A549 (cell line): Measurements from ENCODE around the gene SCN4B. TPM values are rescaled to one million over a fixed set of nuclear protein-coding genes. Genes with fewer than 3 reads are reported as not detected.

ENCODE experiments used
- ATAC-seq, 2 experiments: fragments of 200-7000 bp in 1 of 2; fragments of >200 bp in 1 of 2; cut with Nextera tagmentation in 1 of 2; cut with Tn5 transposase in 1 of 2; 3 replicates each; pipeline versions ENCODE4 v1.8.0 to v1.9.1; 2018 to 2020; ENCODE audit warnings: mild to moderate bottlenecking in 1 of 2, moderate library complexity in 1 of 2
- CTCF ChIA-PET: fragments of 300-600 bp; sonication (Branson Sonifier 250); formaldehyde crosslinking; extraction: SDS; loops from one replicate; lab custom pipeline; 2021; ENCODE audit warnings: antibody characterized with exemption, inconsistent platforms; lab: Yijun Ruan, JAX
- POLR2A ChIA-PET: fragments of 350-600 bp; formaldehyde crosslinking; extraction: SDS; loops from one replicate; lab custom pipeline; 2021; ENCODE audit warnings: antibody characterized with exemption, inconsistent platforms; lab: Yijun Ruan, JAX
- DNase-seq, 2 experiments: peaks; one replicate each; pipeline versions ENCODE4 v3.0.0 to v3.0.0-alpha.2; 2011 to 2016; ENCODE audit warnings: low read depth in 1 of 2, low spot score in 1 of 2
- FAIRE-seq: peaks from 2 replicates; lab custom pipeline; 2011; peaks lifted over from hg19 to GRCh38; lab: Jason Lieb, UNC
- H3K27ac ChIP-seq, 2 experiments: fragments of >200 bp; sonication (Bioruptor Twin); formaldehyde crosslinking; 3 replicates each; pipeline ENCODE4 v1.5.1; 2016 to 2017
- H3K4me1 ChIP-seq: fragments of >200 bp; sonication (Bioruptor Twin); formaldehyde crosslinking; 3 replicates; pipeline ENCODE4 v1.6.1; 2016
- H3K4me2 ChIP-seq: fragments of >200 bp; sonication (Bioruptor Twin); formaldehyde crosslinking; 3 replicates; pipeline ENCODE4 v1.6.1; 2016
- H3K4me3 ChIP-seq: fragments of >200 bp; sonication (Bioruptor Twin); formaldehyde crosslinking; 3 replicates; pipeline ENCODE4 v1.5.1; 2016
- H3K9me3 ChIP-seq: fragments of >200 bp; sonication (Bioruptor Twin); formaldehyde crosslinking; 3 replicates; pipeline ENCODE4 v1.6.1; 2016
- BHLHE40 ChIP-seq: IDR thresholded peaks from 2 replicates; pipeline ENCODE4 v1.6.1; 2012; ENCODE audit warnings: low read depth, low read length, inconsistent platforms
- CBX8 ChIP-seq: fragments of 200-600 bp; sonication (generic); IDR thresholded peaks from 2 replicates; pipeline ENCODE4 v1.6.1; 2016
- CEBPB ChIP-seq, 2 experiments: fragments of >200 bp in 1 of 2; sonication (Bioruptor Twin) in 1 of 2; formaldehyde crosslinking in 1 of 2; IDR thresholded peaks; 2 replicates each; pipeline ENCODE4 v1.6.1; 2012 to 2016
- CHD4 ChIP-seq: fragments of 200-600 bp; sonication (generic); IDR thresholded peaks from 2 replicates; pipeline ENCODE4 v1.6.1; 2016; ENCODE audit warnings: antibody characterized with exemption, mild to moderate bottlenecking, borderline replicate concordance
- EHMT2 ChIP-seq: fragments of 200-600 bp; sonication (generic); IDR thresholded peaks from 2 replicates; pipeline ENCODE4 v1.6.1; 2016; ENCODE audit warnings: antibody characterized with exemption, low read depth, mild to moderate bottlenecking, moderate library complexity
- ELK1 ChIP-seq: fragments of 150-350 bp; IDR thresholded peaks from 2 replicates; pipeline ENCODE4 v1.6.1; 2014; ENCODE audit warnings: low read depth, mild to moderate bottlenecking, low read length
- EP300 ChIP-seq, 2 experiments: fragments of >200 bp; sonication (Bioruptor Twin); formaldehyde crosslinking; IDR thresholded peaks; 2 replicates in 1 of 2; 3 replicates in 1 of 2; pipeline ENCODE4 v1.6.1; 2016 to 2017
- FOSB ChIP-seq: fragments of 250-450 bp; sonication (Bioruptor Pico); IDR thresholded peaks from 2 replicates; pipeline ENCODE4 v1.5.0; 2020; ENCODE audit warnings: mild to moderate bottlenecking, moderate library complexity
- HEYL ChIP-seq: fragments of 250-450 bp; sonication (Bioruptor Pico); IDR thresholded peaks from 2 replicates; pipeline ENCODE4 v1.8.0; 2021; ENCODE audit warnings: mild to moderate bottlenecking, moderate library complexity
- HOXA7 ChIP-seq: fragments of 250-450 bp; sonication (Bioruptor Pico); IDR thresholded peaks from 2 replicates; pipeline ENCODE4 v1.5.0; 2020; ENCODE audit warnings: mild to moderate bottlenecking, moderate library complexity
- JUN ChIP-seq, 2 experiments: fragments of >200 bp; sonication (Bioruptor Twin); formaldehyde crosslinking; IDR thresholded peaks; 2 replicates in 1 of 2; 3 replicates in 1 of 2; pipeline ENCODE4 v1.6.1; 2016 to 2017
- MAZ ChIP-seq: fragments of 150-350 bp; IDR thresholded peaks from 2 replicates; pipeline ENCODE4 v1.6.1; 2014; ENCODE audit warnings: antibody characterized with exemption, low read depth, low read length, borderline replicate concordance
- PBX3 ChIP-seq: IDR thresholded peaks from 2 replicates; pipeline ENCODE4 v1.6.1; 2012
- POLR2A ChIP-seq: IDR thresholded peaks from 2 replicates; pipeline ENCODE4 v1.6.1; 2012; ENCODE audit warnings: mild to moderate bottlenecking, low read length
- RAD21 ChIP-seq, 2 experiments: fragments of >200 bp in 1 of 2; sonication (Bioruptor Twin) in 1 of 2; formaldehyde crosslinking in 1 of 2; IDR thresholded peaks in 1 of 2; conservative IDR thresholded peaks in 1 of 2; 2 replicates in 1 of 2; 3 replicates in 1 of 2; pipeline ENCODE4 v1.6.1; 2012 to 2018; ENCODE audit warnings: inconsistent platforms in 1 of 2
- RCOR1 ChIP-seq: fragments of 150-350 bp; IDR thresholded peaks from 2 replicates; pipeline ENCODE4 v1.6.1; 2014; ENCODE audit warnings: antibody characterized with exemption, low read length, low read depth
- RFX5 ChIP-seq: fragments of 450-650 bp; IDR thresholded peaks from 2 replicates; pipeline ENCODE4 v1.7.1; 2014; ENCODE audit warnings: antibody characterized with exemption, mild to moderate bottlenecking, moderate library complexity
- RNF2 ChIP-seq: fragments of 200-600 bp; sonication (generic); IDR thresholded peaks from 2 replicates; pipeline ENCODE4 v1.6.1; 2016; ENCODE audit warnings: low read depth, mild to moderate bottlenecking, antibody characterized with exemption, moderate library complexity, borderline replicate concordance
- SREBF2 ChIP-seq: fragments of 450-650 bp; IDR thresholded peaks from 2 replicates; pipeline ENCODE4 v1.6.1; 2014; ENCODE audit warnings: mild to moderate bottlenecking, moderate library complexity
- TP53 ChIP-seq: fragments of 250-450 bp; sonication (Bioruptor Pico); IDR thresholded peaks from 2 replicates; pipeline ENCODE4 v1.5.0; 2021; ENCODE audit warnings: mild to moderate bottlenecking, moderate library complexity
- ZFP36 ChIP-seq: fragments of 450-650 bp; IDR thresholded peaks from 2 replicates; pipeline ENCODE4 v1.6.1; 2014; ENCODE audit warnings: borderline replicate concordance; ENCODE audit not compliant: partially characterized antibody
- ZNF302 ChIP-seq: fragments of 250-450 bp; sonication (Bioruptor Pico); IDR thresholded peaks from 2 replicates; pipeline ENCODE4 v1.9.0; 2021; ENCODE audit warnings: inconsistent platforms, mild to moderate bottlenecking, moderate library complexity
- WGBS: methylation state at CpG from one replicate; pipeline ENCODE4 v1.1.6; 2017; ENCODE audit errors: missing lambda C conversion rate; 5-methylcytosine and 5-hydroxymethylcytosine counted together
- polyA plus RNA-seq, 4 experiments: library from polyadenylated mRNA; depleted of rRNA in 3 of 4; stranded (reverse); fragments of >200 nt; fragmentation: RNase III in 1 of 4; extraction: RNeasy Plus Mini Kit Qiagen cat#74134 plus additional on column Dnase treatment in 1 of 4; gene quantifications; 2 replicates in 3 of 4; 3 replicates in 1 of 4; pipeline ENCODE4 v1.2.3, GENCODE V29; 2011 to 2017
- TF ChIP-seq, protein P1 (sequence below): fragments of >200 bp; sonication (Bioruptor Twin); formaldehyde crosslinking; IDR thresholded peaks from 2 replicates; pipeline ENCODE4 v1.6.1; 2016
- TF ChIP-seq, protein P2 (sequence below): fragments of 250-450 bp; sonication (Bioruptor Pico); IDR thresholded peaks from 2 replicates; pipeline ENCODE4 v1.5.0; 2021; ENCODE audit warnings: mild to moderate bottlenecking, moderate library complexity, borderline replicate concordance
- TF ChIP-seq, protein P3 (sequence below): fragments of >200 bp; sonication (Bioruptor Twin); formaldehyde crosslinking; IDR thresholded peaks from 3 replicates; pipeline ENCODE4 v1.6.1; 2016

Gene SCN4B
- polyA plus RNA-seq, 2 of the 4 experiments (the other 2 are of a cell fraction), result 0.12 TPM; not detected in 1

GRCh38 chr11:118154641-118155040 lies 2.0 kb upstream of the SCN4B start (continued):
- TF ChIP-seq, protein P1, sequence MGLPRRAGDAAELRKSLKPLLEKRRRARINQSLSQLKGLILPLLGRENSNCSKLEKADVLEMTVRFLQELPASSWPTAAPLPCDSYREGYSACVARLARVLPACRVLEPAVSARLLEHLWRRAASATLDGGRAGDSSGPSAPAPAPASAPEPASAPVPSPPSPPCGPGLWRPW, result no peak
- TF ChIP-seq, all 56 proteins: peak for 0

GRCh38 chr11:118153976-118154375 lies 1.4 kb upstream of the SCN4B start:
- TF ChIP-seq RAD21 (conservative IDR thresholded peaks at IDR 0.05 in 1 of 2, IDR thresholded peaks at IDR 0.05 in 1 of 2), result no peak
- no peak for TF ChIP-seq POLR2A
- TF ChIP-seq HEYL (CRISPR knock-in tag), result no peak
- TF ChIP-seq, protein P2, sequence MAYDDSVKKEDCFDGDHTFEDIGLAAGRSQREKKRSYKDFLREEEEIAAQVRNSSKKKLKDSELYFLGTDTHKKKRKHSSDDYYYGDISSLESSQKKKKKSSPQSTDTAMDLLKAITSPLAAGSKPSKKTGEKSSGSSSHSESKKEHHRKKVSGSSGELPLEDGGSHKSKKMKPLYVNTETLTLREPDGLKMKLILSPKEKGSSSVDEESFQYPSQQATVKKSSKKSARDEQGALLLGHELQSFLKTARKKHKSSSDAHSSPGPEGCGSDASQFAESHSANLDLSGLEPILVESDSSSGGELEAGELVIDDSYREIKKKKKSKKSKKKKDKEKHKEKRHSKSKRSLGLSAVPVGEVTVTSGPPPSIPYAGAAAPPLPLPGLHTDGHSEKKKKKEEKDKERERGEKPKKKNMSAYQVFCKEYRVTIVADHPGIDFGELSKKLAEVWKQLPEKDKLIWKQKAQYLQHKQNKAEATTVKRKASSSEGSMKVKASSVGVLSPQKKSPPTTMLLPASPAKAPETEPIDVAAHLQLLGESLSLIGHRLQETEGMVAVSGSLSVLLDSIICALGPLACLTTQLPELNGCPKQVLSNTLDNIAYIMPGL (CRISPR knock-in tag), result no peak
- no peak for TF ChIP-seq EHMT2
- no peak for TF ChIP-seq CBX8
- TF ChIP-seq, protein P3, sequence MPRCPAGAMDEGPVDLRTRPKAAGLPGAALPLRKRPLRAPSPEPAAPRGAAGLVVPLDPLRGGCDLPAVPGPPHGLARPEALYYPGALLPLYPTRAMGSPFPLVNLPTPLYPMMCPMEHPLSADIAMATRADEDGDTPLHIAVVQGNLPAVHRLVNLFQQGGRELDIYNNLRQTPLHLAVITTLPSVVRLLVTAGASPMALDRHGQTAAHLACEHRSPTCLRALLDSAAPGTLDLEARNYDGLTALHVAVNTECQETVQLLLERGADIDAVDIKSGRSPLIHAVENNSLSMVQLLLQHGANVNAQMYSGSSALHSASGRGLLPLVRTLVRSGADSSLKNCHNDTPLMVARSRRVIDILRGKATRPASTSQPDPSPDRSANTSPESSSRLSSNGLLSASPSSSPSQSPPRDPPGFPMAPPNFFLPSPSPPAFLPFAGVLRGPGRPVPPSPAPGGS, result no peak
- no peak for TF ChIP-seq RFX5
- Histone ChIP-seq H3K9me3 (no peaks in the 10 kb centered on the region), H3K4me1 (no peaks in the 10 kb centered on the region; the same call in 2 of the 3 replicates), H3K27ac (no peak overlapping the region), H3K4me3 (no peak overlapping the region), H3K4me2 (no peak overlapping the region)
- DNase-seq (no peak), FAIRE-seq (no peak), ATAC-seq (no peak)
- 86% methylated on average over 4 of the region's 11 CpGs for WGBS
- ChIA-PET CTCF (no interaction called here), POLR2A (no interaction called here)

- H3K9me3 ChIP-seq, result no peaks in the 10 kb centered on the region
- 83% methylated on average over 12 of the region's 16 CpGs for WGBS
- TF ChIP-seq CEBPB (IDR thresholded peaks at IDR 0.05), result no peak
- no peak for TF ChIP-seq PBX3
- no peak for TF ChIP-seq EP300 (IDR thresholded peaks at IDR 0.05)
- no peak for TF ChIP-seq CBX8
- TF ChIP-seq HOXA7, result no peak
- no peak for TF ChIP-seq JUN (IDR thresholded peaks at IDR 0.05)
- no peak for TF ChIP-seq RCOR1
- no peak for TF ChIP-seq ZFP36
- TF ChIP-seq, all 56 proteins: peak for 0
- ATAC-seq (no peak), FAIRE-seq (no peak), DNase-seq (no peak)
- Histone ChIP-seq H3K27ac (peak overlapping the region in 1 of 2 experiments; percentile 87; a peak in 4 of 6 replicates), H3K4me1 (no peaks in the 10 kb centered on the region; the same call in 2 of the 3 replicates), H3K4me2 (peak overlapping the region; percentile 96), H3K4me3 (peak overlapping the region; percentile 45)
- POLR2A ChIA-PET, result no interaction called here
- CTCF ChIA-PET, result interaction anchor here (2.4 kb wide), 1 partner anchor 17 kb away, joined by 13 read pairs; no protein-coding TSS in a partner anchor
Observed at GRCh38 chr11:118153516-118153915, 893 bp upstream of the SCN4B start.

GRCh38 chr11:118152020-118152551 lies 537 bp downstream of the SCN4B start:
- Histone ChIP-seq H3K27ac (peak overlapping the region in 1 of 2 experiments; percentile 87; a peak in 3 of 6 replicates), H3K4me2 (peak overlapping the region; percentile 96), H3K4me3 (no peak overlapping the region; the same call in 2 of the 3 replicates), H3K9me3 (no peaks in the 10 kb centered on the region), H3K4me1 (no peaks in the 10 kb centered on the region; the same call in 2 of the 3 replicates)
- 80% methylated on average over 10 of the region's 16 CpGs for WGBS
- POLR2A ChIA-PET, result no interaction called here
- no peak for ATAC-seq
- CTCF ChIA-PET, result interaction anchor here (2.4 kb wide), 1 partner anchor 19 kb away, joined by 13 read pairs; no protein-coding TSS in a partner anchor
- FAIRE-seq, result no peak
- no peak for DNase-seq
- TF ChIP-seq ZFP36 (no peak), RFX5 (no peak), BHLHE40 (no peak), RCOR1 (no peak), CEBPB (IDR thresholded peaks at IDR 0.05) (no peak), CHD4 (no peak), ZNF302 (CRISPR knock-in tag) (no peak), TP53 (no peak), ELK1 (no peak), SREBF2 (no peak), FOSB (CRISPR knock-in tag) (no peak), MAZ (no peak), RNF2 (no peak)
